ENCODE data around the gene PNMA8A. TPM values are rescaled to one million over a fixed set of nuclear protein-coding genes. Genes with fewer than 3 reads are reported as not detected.
A peak's percentile ranks its signal among the peaks of the same experiment; 100 is the strongest.

The PNMA8A gene
- total RNA-seq, 1 donor from 2014 or later: 14.1 TPM

DNA sequence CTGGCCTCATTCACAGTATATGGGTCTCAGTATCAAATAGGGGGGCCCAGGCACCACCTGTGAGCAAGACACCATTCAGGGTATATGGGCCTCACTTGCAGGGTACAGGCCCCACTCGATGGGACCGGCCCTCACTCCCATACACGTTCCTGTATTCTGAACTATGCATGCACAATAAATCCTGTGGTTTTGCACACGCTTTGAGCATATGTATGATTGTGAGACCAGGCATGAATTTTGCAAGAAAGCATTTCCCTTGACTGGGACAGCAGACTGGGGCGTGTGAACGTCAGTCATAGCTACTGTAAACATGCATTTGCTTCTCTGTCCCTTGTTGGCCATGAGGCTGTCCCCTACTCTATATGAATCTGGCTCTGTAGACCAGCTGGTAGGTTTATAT lies 24.9 kb upstream of the PNMA8A start:
- Mint-ChIP-seq H3K4me3 (ENCODE audit: unreplicated experiment) (no peak overlapping the region), H3K27me3 (ENCODE audit: unreplicated experiment) (peaks cover 23% of the 10 kb centered on the region), H3K27ac (ENCODE audit: unreplicated experiment) (no peak overlapping the region), H3K9me3 (ENCODE audit: unreplicated experiment) (peaks cover 7% of the 10 kb centered on the region), H3K4me1 (ENCODE audit: low read depth, unreplicated experiment) (peaks cover 7% of the 10 kb centered on the region), H3K36me3 (ENCODE audit: unreplicated experiment) (no peaks in the 10 kb centered on the region)
- TF ChIP-seq, protein P1, sequence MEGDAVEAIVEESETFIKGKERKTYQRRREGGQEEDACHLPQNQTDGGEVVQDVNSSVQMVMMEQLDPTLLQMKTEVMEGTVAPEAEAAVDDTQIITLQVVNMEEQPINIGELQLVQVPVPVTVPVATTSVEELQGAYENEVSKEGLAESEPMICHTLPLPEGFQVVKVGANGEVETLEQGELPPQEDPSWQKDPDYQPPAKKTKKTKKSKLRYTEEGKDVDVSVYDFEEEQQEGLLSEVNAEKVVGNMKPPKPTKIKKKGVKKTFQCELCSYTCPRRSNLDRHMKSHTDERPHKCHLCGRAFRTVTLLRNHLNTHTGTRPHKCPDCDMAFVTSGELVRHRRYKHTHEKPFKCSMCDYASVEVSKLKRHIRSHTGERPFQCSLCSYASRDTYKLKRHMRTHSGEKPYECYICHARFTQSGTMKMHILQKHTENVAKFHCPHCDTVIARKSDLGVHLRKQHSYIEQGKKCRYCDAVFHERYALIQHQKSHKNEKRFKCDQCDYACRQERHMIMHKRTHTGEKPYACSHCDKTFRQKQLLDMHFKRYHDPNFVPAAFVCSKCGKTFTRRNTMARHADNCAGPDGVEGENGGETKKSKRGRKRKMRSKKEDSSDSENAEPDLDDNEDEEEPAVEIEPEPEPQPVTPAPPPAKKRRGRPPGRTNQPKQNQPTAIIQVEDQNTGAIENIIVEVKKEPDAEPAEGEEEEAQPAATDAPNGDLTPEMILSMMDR (IDR thresholded peaks at IDR 0.05; ENCODE audit: partially characterized antibody, unreplicated experiment): no peak
- no peak for DNase-seq

DNA sequence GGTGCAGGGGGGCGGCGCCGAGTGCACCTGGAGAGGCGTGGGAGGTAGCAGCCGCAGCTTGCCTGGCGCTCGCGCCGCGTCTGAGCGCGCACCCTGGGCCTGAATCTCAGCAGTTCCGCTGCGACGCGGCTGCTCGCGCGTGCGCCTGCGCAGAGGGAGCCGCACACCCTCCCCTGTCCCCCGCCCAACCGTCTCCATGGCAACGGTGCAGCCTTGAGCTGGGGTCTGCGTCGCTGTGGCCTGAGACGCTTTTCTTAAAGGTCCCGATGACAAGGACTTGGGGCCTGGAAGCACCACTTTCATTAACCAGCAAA lies 24.4 kb upstream of the PNMA8A start, which contains the start of gene PNMA8B:
PNMA8B (minus strand) TSS at position 82 of the 314 bp plus-strand sequence. CDS start 402 bp downstream, outside the sequence.
- Mint-ChIP-seq H3K4me1 (ENCODE audit: low read depth, unreplicated experiment) (peaks cover 7% of the 10 kb centered on the region), H3K4me3 (ENCODE audit: unreplicated experiment) (peak within 1 kb of the TSS; percentile 71), H3K27ac (ENCODE audit: unreplicated experiment) (no peak within 1 kb of the TSS), H3K9me3 (ENCODE audit: unreplicated experiment) (peaks cover 12% of the 10 kb centered on the region), H3K27me3 (ENCODE audit: unreplicated experiment) (peaks cover 28% of the 10 kb centered on the region), H3K36me3 (ENCODE audit: unreplicated experiment) (no peaks in the 10 kb centered on the region)
- peak; percentile 97 for DNase-seq
- TF ChIP-seq, protein P1 (IDR thresholded peaks at IDR 0.05; ENCODE audit: partially characterized antibody, unreplicated experiment): no peak

DNA sequence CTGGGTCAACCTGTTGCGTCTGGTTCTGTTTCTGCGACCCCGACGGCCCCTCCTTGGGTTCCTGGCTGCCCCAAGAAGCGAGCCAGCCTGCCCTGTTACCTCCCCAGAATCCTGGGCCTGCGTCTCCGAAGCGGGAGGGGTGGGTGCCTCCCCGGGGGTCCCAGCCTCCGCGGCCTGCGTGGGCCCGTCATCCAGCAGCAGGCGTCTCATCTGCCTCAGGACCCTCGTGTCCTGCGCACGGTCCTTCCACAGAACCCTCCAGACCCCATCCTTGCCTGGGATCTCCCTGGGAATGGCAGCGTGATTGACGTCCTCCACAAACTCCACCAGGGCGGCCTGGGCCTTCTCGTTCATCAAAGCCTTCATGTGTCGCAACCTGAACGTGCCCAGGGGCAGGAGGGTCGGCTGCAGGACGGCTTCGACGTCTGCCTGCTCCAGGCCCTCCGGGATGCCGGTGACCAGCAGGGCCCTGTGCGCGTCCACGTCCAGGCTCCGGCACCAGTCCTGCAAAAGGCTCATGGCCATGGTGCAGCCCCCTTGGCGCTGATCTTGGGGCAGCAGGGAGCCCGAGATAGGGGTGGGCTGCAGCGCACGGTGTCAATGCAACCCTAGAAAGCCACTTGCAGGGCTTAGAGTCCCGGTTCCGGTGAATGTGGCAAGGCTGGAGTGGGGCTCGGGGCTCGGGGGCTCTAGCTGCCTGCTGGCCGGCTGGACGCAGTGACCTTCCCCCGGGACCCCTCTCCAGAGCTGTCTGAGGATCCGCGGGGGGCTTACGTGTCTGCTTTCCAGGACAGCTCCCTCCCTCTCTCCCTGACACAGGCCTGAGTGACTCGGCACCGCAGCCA lies 23.8 kb upstream of the PNMA8A start:
- Mint-ChIP-seq H3K36me3 (ENCODE audit: unreplicated experiment) (no peaks in the 10 kb centered on the region), H3K4me3 (ENCODE audit: unreplicated experiment) (peak overlapping the region; percentile 71), H3K27me3 (ENCODE audit: unreplicated experiment) (peaks cover 29% of the 10 kb centered on the region), H3K27ac (ENCODE audit: unreplicated experiment) (no peak overlapping the region), H3K9me3 (ENCODE audit: unreplicated experiment) (peaks cover 13% of the 10 kb centered on the region), H3K4me1 (ENCODE audit: low read depth, unreplicated experiment) (peaks cover 7% of the 10 kb centered on the region)
- DNase-seq: no peak
- TF ChIP-seq, protein P1 (IDR thresholded peaks at IDR 0.05; ENCODE audit: partially characterized antibody, unreplicated experiment): no peak

DNA sequence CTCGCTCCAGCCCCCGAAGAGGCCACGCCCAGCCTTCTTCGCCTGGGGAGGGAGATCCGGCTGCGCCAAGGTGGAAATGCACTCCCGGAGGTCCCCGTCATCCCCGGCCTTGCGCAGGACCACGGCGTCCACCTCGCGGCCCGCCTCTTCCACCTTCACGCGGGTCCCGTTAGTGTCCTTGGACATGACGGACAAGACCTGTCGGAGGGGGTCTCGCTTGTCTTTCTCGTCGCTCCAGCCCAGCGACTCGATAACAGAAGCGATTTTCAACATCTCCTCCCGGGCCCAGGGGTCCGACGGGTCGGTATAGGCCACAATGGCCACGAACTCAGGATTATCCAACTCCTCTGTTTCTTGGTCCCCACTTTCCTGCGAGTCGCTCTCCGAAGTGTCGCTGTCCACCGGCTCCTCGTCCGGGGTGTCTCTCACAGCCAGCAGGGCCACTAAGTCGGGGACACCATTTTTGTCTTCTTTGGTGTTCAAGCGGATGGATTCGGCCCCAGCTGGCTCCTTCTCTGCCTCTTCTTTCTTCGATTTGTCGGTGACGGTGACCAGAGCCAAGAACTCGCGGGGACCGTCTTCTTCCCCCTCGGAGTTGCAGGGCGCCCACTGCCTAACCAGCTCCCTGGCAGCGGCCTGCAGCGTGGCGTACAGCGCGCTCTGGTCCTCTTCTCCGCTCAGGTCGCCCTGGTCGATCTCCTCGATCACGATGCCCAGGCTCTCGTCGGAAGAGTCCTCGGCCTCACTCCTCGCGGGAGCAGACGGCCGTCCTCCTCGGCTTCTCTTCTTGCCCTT lies 23.0 kb upstream of the PNMA8A start:
- Mint-ChIP-seq H3K27me3 (ENCODE audit: unreplicated experiment) (peaks cover 28% of the 10 kb centered on the region), H3K4me1 (ENCODE audit: low read depth, unreplicated experiment) (peaks cover 7% of the 10 kb centered on the region), H3K9me3 (ENCODE audit: unreplicated experiment) (peaks cover 13% of the 10 kb centered on the region), H3K36me3 (ENCODE audit: unreplicated experiment) (no peaks in the 10 kb centered on the region), H3K4me3 (ENCODE audit: unreplicated experiment) (peak overlapping the region; percentile 71), H3K27ac (ENCODE audit: unreplicated experiment) (no peak overlapping the region)
- TF ChIP-seq, protein P1 (IDR thresholded peaks at IDR 0.05; ENCODE audit: partially characterized antibody, unreplicated experiment): no peak
- DNase-seq: no peak

Measured in glutamatergic neuron (in vitro differentiated cells).